Transverse colon (tissue), 4 donors: ENCODE results near the gene IL1RAPL1.

Experiments
- POLR2A ChIP-seq: fragments of 450-650 bp; IDR thresholded peaks from one replicate; pipeline ENCODE4 v1.6.1; 2016; ENCODE audit warnings: antibody characterized with exemption, mild to moderate bottlenecking, moderate library complexity
- POLR2AphosphoS5 ChIP-seq, 3 donors: sonication (generic); formaldehyde crosslinking; IDR thresholded peaks; one replicate each; pipeline ENCODE4 v1.6.1; 2016; ENCODE audit warnings: antibody characterized with exemption in 3 of 3
- TF ChIP-seq, protein P1 (sequence below), 5 experiments: fragments of 200-600 bp in 3 of 5; fragments of 450-650 bp in 2 of 5; sonication (generic) in 3 of 5; IDR thresholded peaks; 1 replicate in 2 of 5; 2 replicates in 3 of 5; pipeline ENCODE4 v1.5.1; 2016 to 2017; ENCODE audit warnings: antibody characterized with exemption in 5 of 5, inconsistent platforms in 3 of 5, mild to moderate bottlenecking in 2 of 5, moderate library complexity in 1 of 5

DNA sequence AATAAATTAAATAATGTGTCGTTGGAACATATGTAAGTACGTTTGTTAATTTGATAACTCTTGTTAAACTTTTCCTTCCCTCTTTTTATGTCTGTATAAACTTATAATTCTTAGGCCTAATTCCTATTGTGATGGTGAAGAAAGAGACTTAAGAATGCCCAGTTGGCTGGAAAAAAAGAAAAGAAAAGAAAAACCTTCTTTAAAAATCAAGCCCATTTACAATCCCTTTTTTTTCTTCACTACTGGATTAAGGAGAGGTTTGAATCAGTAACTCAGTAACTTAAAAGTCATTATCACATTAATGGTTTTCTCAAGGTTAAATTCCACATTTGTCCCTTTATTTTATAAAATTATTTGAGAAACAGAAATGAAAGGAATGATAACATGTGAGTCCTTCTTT, 1374.8 kb downstream of the IL1RAPL1 start:
- TF ChIP-seq, protein P1, sequence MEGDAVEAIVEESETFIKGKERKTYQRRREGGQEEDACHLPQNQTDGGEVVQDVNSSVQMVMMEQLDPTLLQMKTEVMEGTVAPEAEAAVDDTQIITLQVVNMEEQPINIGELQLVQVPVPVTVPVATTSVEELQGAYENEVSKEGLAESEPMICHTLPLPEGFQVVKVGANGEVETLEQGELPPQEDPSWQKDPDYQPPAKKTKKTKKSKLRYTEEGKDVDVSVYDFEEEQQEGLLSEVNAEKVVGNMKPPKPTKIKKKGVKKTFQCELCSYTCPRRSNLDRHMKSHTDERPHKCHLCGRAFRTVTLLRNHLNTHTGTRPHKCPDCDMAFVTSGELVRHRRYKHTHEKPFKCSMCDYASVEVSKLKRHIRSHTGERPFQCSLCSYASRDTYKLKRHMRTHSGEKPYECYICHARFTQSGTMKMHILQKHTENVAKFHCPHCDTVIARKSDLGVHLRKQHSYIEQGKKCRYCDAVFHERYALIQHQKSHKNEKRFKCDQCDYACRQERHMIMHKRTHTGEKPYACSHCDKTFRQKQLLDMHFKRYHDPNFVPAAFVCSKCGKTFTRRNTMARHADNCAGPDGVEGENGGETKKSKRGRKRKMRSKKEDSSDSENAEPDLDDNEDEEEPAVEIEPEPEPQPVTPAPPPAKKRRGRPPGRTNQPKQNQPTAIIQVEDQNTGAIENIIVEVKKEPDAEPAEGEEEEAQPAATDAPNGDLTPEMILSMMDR (IDR thresholded peaks at IDR 0.05): no peak
- TF ChIP-seq POLR2AphosphoS5 (IDR thresholded peaks at IDR 0.05) (no peak), POLR2A (no peak)
